ENCODE data around the gene FXR1. TPM values are rescaled to one million over a fixed set of nuclear protein-coding genes. Genes with fewer than 3 reads are reported as not detected.

Gene FXR1
- total RNA-seq, 4 donors from 2014 or later, result 547 to 578 (median 571) TPM

- no peak for ATAC-seq
- no peak for DNase-seq
- Histone ChIP-seq H3K27ac (no peak overlapping the region), H3K27me3 (no peaks in the 10 kb centered on the region), H3K9me3 (no peaks in the 10 kb centered on the region), H3K36me3 (no peaks in the 10 kb centered on the region), H3K4me1 (no peaks in the 10 kb centered on the region), H3K4me3 (no peak overlapping the region)
- in situ Hi-C loops (cut with MboI; ENCODE audit: low sequenced_read_pairs in 4 of 4) (no loop called here), intact Hi-C loops (cut with DNase I; ENCODE audit: low total_unique reads) (no loop called here)
- TF ChIP-seq, protein P1, sequence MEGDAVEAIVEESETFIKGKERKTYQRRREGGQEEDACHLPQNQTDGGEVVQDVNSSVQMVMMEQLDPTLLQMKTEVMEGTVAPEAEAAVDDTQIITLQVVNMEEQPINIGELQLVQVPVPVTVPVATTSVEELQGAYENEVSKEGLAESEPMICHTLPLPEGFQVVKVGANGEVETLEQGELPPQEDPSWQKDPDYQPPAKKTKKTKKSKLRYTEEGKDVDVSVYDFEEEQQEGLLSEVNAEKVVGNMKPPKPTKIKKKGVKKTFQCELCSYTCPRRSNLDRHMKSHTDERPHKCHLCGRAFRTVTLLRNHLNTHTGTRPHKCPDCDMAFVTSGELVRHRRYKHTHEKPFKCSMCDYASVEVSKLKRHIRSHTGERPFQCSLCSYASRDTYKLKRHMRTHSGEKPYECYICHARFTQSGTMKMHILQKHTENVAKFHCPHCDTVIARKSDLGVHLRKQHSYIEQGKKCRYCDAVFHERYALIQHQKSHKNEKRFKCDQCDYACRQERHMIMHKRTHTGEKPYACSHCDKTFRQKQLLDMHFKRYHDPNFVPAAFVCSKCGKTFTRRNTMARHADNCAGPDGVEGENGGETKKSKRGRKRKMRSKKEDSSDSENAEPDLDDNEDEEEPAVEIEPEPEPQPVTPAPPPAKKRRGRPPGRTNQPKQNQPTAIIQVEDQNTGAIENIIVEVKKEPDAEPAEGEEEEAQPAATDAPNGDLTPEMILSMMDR (IDR thresholded peaks at IDR 0.05 in 4 of 5, conservative IDR thresholded peaks at IDR 0.05 in 1 of 5), result no peak
- TF ChIP-seq POLR2A (IDR thresholded peaks at IDR 0.05), result no peak
These were observed 112.7 kb downstream of the FXR1 start for GRCh38 chr3:181025204-181025603.

- DNase-seq, result no peak
- in situ Hi-C loops (cut with MboI; ENCODE audit: low sequenced_read_pairs in 4 of 4), result no loop called here
- intact Hi-C loops (cut with DNase I; ENCODE audit: low total_unique reads), result no loop called here
- Histone ChIP-seq H3K36me3 (no peaks in the 10 kb centered on the region), H3K4me3 (no peak overlapping the region), H3K9me3 (no peaks in the 10 kb centered on the region), H3K27me3 (no peaks in the 10 kb centered on the region), H3K27ac (no peak overlapping the region), H3K4me1 (no peaks in the 10 kb centered on the region)
- no peak for ATAC-seq
- TF ChIP-seq, protein P1 (IDR thresholded peaks at IDR 0.05 in 4 of 5, conservative IDR thresholded peaks at IDR 0.05 in 1 of 5), result no peak
- TF ChIP-seq POLR2A (IDR thresholded peaks at IDR 0.05), result no peak
These were observed 118.5 kb downstream of the FXR1 start for GRCh38 chr3:181030948-181031347.

Other genes starting within 250 kb of the FXR1 start
- gene CCDC39, start 233.2 kb upstream of the FXR1 start, total RNA-seq, result 1 to 10 TPM in 2 of 4 donors, not detected in 2; 1.0 to 1.2 TPM
- gene DNAJC19, start 77.1 kb downstream of the FXR1 start, total RNA-seq, result 10 to 100 TPM; 34.2 to 51.7 (median 38.0) TPM

All from gastrocnemius medialis (tissue), 4 donors.